Ammon's horn (tissue), 1 donor: ENCODE results near the gene ELP1.
"Not testable (repeated sequence)": the region's sequence is repeated elsewhere in the genome, so short reads cannot be mapped to it uniquely, and the experiment has no call there.

ENCODE experiments used
- DNase-seq: peaks from one replicate; pipeline ENCODE4 v3.0.0-alpha.2; 2016; ENCODE audit warnings: low spot score

The ELP1 gene

GRCh38 chr9:108854641-108855528 lies 79.0 kb downstream of the ELP1 start:
- DNase-seq: no peak

DNA sequence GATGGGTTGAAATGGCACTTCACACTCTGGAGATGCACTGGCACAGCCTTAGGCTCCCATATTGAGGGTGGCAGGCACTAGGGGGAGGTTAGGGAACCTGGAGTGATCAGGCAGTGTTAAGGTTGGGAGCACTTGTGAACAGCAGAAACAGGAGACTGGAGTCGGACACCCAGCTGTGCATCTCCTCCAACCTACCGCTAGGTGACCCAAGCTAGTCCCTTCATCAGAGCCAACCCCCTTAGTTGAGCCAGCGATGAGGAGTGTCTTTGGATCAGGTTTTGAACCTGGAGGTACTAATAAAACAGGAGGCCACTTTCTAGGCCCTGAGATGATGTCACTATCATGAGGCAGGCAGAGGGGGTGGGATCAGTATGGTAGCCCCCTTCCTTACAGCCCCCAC lies 79.8 kb downstream of the ELP1 start:
- no peak for DNase-seq

DNA sequence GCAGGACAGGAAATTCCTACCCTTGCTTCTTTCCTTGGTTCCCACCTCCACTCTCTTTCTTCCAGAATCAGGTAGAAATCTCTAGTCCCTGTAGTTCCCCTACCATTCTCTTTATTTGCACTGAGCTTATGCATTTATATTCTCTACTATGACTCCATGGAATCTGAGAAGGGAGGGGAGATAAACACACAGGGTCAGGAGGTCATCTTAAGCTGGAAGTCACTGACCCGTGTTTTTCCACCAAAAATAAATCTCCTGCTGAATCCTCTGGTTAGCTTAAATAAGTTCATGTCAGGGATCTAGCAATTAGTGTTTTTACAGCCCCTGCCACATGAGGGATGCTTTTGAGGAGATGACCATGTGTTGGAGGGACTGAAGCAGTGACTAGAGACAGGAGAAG lies 81.8 kb downstream of the ELP1 start:
- no peak for DNase-seq

DNA sequence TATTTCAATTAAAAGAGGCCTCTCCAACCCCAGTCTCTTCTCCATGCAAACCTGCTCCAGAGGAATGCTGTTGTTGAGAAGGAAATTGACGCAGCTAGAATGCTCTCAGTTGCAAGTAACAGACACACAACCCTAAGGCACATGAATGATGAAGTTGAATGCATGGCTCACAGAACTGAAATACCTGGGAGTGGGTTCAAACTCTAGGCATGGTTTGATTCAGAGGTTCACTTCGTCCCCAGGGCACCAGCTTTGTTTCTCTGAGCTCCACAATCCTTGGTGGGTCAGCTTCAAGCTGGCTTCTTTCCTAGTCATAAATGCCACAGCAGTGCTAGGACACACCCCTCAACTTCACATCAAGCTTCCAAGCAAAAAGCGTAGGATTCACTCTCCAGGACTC lies 82.8 kb downstream of the ELP1 start:
- DNase-seq: no peak

DNA sequence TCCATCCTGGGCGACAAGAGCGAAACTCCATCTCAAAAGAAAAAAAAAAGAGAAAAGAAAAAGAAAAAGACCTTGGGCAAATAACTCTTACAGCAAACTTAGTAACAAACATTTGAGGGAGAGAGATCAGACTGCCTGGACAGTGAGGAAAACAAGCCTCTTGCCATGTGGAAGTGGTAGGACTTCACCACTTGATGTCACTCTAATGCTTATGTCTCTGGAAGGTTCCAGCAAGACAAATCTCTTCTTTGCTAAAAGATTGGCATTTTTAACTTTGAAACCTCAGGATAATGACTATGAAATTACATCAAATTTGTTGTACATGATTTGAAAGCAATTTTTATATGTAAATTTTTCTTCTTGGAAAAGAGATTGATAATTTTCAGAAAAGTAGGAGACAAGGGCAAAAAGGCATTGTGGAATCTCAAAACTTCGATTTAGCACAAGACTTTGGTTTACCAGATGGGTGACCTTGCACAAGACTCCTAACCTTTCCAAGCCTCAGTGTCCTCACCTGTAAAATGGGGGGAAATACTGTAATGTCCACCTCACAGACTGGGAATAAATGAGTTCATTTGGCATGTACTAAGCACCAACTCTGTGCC lies 83.5 kb downstream of the ELP1 start:
- peak; percentile 37 for DNase-seq

- DNase-seq: not testable (repeated sequence)
These were observed 85.6 kb downstream of the ELP1 start for GRCh38 chr9:108848296-108848695.

GRCh38 chr9:108845947-108846346 lies 88.0 kb downstream of the ELP1 start:
- DNase-seq: no peak

- no peak for DNase-seq
These were observed 88.4 kb downstream of the ELP1 start for GRCh38 chr9:108845507-108845906.

DNA sequence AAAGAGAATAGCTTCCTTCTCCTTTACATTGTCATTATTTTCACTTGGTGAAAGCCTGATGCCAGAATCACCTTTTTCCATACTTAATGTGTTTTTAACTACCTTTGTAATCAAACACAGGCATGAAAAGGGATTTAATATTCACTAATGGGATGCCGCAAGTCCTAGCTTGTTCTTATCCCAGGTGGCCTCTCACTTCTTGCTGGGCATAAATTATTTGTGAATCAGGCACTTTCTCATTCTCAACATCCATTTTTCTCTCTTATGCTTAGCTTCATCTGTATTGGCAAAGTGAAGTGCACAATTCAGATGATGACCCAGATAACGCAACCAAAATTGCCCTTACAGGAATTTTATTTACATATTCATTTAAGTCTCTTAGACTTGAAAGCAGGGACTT lies 89.1 kb downstream of the ELP1 start:
- no peak for DNase-seq

GRCh38 chr9:108844391-108844790 lies 89.5 kb downstream of the ELP1 start:
- no peak for DNase-seq

DNA sequence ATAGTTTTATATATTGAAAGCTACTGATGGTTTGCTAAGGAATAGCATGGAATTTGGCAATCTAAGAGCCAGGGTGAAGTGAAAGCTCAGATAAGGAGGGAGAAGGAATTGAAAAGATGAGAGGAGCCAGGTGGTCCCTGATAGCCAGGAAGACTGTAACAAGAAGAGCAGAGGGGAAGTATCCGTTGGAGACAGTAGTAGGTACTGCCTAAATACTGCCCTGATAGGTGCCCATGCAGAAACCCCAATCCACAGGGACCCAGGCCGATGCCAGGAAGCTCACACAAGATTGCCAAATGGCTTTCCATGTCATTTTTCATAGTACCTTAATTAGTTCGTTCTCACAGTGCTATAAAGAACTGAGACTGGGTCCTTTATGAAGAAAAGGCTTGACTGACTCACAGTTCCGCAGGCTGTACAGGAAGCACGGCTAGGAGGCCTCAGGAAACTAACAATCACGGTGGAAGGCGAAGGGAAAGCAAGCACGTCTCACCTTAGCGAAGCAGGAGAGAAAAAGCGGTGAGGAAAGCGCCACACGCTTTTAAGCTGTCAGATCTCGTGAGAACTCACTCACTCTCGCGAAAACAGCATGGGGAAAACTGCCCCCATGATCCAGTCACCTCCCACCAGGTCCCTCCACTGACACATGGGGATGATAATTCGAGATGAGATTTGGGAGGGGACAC lies 91.2 kb downstream of the ELP1 start:
- no peak for DNase-seq

GRCh38 chr9:108839561-108839960 lies 94.4 kb downstream of the ELP1 start:
- DNase-seq: not testable (repeated sequence)

- no peak for DNase-seq
These were observed 95.9 kb downstream of the ELP1 start for GRCh38 chr9:108838017-108838416.

- DNase-seq: no peak
These were observed 96.4 kb downstream of the ELP1 start for GRCh38 chr9:108837530-108837929.

DNA sequence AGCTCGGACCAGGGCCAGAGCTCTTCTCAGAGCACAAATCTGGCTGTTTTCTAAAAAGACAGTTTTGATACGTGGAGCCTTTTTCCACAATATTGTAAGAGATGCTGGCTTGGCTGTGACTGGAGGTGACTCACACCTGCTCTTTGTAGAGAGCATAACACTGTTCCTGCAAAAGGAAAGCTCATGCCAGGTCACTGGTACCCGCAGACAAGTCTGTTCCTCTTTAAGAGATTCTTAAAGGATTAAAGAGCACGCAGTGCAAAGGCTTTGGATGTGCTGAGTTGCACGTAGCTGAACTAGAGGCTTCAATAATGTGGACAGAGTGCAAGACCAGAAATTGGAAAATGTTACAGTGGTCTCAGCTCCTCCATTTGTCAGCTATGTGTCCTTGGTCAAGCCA lies 97.1 kb downstream of the ELP1 start:
- no peak for DNase-seq

GRCh38 chr9:108836319-108836718 lies 97.6 kb downstream of the ELP1 start:
- no peak for DNase-seq

DNA sequence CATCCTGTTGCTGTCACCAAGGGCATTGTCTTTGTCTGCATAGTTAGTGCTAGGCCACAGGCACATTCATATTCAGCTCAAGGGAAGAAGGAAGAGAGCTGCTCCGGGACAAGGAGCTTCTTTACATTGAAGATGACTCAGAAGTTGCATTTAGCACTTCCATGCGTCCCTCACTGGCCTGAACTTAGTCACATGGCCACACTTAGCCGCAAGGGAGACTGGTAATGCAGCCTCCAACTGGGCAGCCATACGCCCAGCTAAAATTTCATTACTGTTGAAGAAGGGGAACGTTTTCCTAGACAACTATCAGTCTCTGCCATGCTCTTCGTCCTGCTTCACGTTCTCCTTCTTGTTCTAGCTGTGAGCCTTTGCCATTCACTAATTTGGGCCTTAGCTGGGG lies 98.1 kb downstream of the ELP1 start:
- no peak for DNase-seq

GRCh38 chr9:108834959-108835665 lies 98.8 kb downstream of the ELP1 start:
- DNase-seq: no peak

DNA sequence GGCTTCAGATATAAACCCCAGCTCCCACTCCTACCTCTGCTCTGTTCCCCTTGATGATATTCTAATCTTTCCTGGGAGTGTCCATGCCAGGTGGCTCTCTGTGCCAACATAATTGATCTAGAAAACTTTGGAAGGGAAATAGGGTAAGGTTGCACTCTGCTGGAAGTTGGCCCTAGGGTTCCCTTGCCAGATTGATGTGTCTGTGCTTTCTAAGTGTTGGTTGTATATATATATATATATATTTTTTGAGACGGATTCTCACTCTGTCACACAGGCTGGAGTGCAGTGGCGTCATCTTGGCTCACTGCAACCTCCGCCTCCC lies 101.8 kb downstream of the ELP1 start:
- no peak for DNase-seq

DNA sequence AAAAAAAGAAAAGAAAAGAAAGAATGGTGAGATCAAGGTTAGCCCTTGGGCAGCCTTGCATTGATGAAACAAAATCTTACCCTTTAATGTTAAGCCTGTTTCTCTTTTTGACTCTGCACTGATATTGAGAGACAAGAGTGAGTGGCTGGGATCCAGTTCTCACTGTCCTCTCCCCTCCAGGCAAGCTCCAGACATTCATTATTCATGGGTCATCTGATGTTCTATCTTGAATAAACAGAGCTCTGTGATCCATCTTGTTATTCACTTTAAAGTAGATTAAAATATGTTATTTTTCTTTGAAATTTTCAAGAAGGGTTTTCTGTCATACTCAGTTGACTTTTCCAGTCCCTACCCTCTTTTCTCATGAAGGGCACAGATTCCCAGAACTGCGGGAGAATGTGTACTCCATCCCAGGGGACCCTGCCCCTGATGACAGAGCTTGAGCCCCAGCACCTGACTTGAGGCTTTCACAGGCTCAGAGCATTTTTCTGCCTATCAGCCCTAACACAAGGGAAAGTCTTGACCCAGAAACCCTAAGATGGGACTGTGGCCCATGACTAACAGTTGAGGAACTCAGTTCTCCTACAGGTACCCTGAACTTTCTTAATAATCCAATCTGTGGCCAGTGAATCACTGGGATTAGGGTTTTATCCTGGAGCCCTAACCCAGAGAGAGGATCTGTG lies 102.3 kb downstream of the ELP1 start:
- no peak for DNase-seq

DNA sequence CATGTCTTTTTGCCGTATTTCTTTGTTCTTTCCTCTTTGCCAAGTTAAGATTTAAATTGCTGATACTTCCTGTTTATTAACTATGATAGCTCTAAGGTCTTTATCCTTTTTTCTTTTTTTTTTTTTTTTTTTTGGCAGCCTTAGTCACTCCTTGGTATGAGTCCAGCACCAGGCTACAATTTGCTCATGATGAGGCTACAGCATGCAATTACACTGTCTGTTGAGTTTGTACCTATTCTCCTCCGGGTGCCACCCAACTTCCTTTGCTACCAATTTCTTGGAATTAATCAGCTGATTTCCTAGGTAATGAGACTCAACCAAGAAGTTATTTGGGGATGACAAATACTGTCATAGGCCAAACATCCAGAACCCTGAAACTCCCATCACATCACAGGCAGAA lies 103.7 kb downstream of the ELP1 start:
- DNase-seq: no peak

DNA sequence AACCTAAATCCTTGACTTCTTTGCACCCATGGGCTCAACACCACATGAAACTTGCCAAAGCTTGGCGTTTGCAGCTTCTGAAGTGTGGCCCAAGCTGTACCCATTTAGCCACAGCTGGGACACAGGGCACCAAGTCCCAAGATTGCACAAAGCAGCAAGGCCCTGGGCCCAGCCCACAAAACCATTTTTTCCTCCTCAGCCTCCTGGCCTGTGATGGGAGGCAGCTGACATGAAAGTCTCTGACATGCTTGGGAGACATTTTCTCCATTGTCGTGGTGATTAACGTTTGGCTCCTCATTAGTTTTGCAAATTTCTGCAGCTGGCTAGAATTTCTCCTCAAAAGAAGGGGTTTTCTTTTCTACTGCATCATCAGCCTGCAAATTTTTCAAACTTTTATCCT lies 110.1 kb downstream of the ELP1 start:
- no peak for DNase-seq
